ENCODE data around the gene DSCAM. TPM values are rescaled to one million over a fixed set of nuclear protein-coding genes. Genes with fewer than 3 reads are reported as not detected.

The DSCAM gene
- total RNA-seq, 1 experiment from 2014 or later = not detected

DNA sequence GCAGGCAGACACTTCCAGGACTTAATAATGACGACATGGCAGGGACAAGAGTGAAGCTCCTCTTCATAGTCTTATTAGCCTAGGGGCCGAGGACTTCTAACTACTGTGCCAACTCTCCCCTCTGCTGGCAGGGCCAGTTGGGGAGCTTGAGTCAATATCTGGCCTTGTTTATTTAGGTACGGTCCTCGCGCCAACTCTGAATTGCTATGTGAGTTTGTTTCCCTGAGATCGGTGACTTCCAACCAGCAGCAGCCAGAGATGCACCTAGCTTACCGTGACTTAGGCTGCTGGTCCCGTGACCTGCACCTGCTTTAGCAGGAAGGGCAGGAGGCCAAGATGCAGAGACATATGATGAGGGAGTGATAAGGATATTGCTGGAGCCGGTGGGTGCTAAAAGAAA lies 528.6 kb downstream of the DSCAM start:
- H3K9me3 ChIP-seq (ENCODE audit: control insufficient read depth in 1 of 2, insufficient read depth in 1 of 2, low read depth in 1 of 2, low read length in 2 of 2) = peaks cover 7 to 28% of the 10 kb centered on the region in 2 experiments; a peak in 2 of 4 replicates
- no peaks in the 10 kb centered on the region for H3K27me3 ChIP-seq (ENCODE audit: insufficient read depth, low read length)
- H3K79me2 ChIP-seq (ENCODE audit: insufficient read depth, low read length) = no peaks in the 10 kb centered on the region
- H3K9ac ChIP-seq (ENCODE audit: low read length) = no peak overlapping the region
- ChIA-PET CTCF (no interaction called here), POLR2A (no interaction called here), RAD21 (ENCODE audit: low non-redundant PET in 1 of 2, low total read pairs in 2 of 2, uncharacterized antibody in 2 of 2, unreplicated experiment in 2 of 2) (no interaction called here)
- no TSS peak for BruUV-seq (replicated peaks)
- TF ChIP-seq EGR1 (IDR thresholded peaks at IDR 0.05; ENCODE audit: low read depth) = no peak
- TF ChIP-seq SP1 (IDR thresholded peaks at IDR 0.05; ENCODE audit: low read depth) = no peak
- TF ChIP-seq SIN3A (IDR thresholded peaks at IDR 0.05; ENCODE audit: low read depth) = no peak
- TF ChIP-seq ZNF274 (IDR thresholded peaks at IDR 0.05; ENCODE audit: low read depth, low read length) = no peak
- TF ChIP-seq, protein P1, sequence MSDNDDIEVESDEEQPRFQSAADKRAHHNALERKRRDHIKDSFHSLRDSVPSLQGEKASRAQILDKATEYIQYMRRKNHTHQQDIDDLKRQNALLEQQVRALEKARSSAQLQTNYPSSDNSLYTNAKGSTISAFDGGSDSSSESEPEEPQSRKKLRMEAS (IDR thresholded peaks at IDR 0.05) = no peak
- H3K36me3 ChIP-seq (ENCODE audit: control insufficient read depth in 1 of 2, insufficient read depth in 2 of 2, low read length in 2 of 2) = no peaks in the 10 kb centered on the region
- no peaks in the 10 kb centered on the region for H4K20me1 ChIP-seq (ENCODE audit: insufficient read depth)
- no peak for DNase-seq (ENCODE audit: low read depth, low spot score)
- no peak overlapping the region for H3K4me3 ChIP-seq (replicated peaks in 1 of 2; ENCODE audit: low read depth in 1 of 2, low read length in 2 of 2)
- H3K9me2 ChIP-seq (ENCODE audit: insufficient read depth) = no peaks in the 10 kb centered on the region
- no peaks in the 10 kb centered on the region for H3K4me1 ChIP-seq (ENCODE audit: control insufficient read depth in 1 of 2, insufficient read depth in 2 of 2, low read length in 2 of 2)
- no peak for ATAC-seq
- H3K4me2 ChIP-seq (ENCODE audit: low read length) = no peak overlapping the region
- intact Hi-C loops (cut with micrococcal nuclease) = no loop called here
- H3K27ac ChIP-seq (ENCODE audit: low read depth, low read length) = no peak overlapping the region
- no peak overlapping the region for H2AFZ ChIP-seq (ENCODE audit: low read depth, low read length, poor library complexity, severe bottlenecking)

DNA sequence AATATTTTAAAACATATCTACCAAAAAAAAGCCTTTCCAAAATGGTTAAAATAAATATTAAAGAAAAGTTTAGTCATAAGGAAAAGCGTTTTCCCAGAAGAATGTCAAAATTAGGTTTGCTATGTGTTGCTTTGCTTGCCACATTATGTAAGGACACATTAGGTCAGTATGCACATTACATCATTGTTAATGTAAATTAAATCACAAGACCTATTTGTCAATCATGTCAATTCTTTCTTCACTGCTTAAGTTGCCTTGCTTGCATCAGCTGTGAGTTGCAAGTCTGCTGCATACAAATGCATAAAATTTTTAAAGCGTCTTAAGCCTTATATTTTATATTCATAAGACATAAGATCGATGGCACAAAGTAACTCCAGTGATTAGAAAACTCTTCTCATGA lies 530.9 kb downstream of the DSCAM start:
- Histone ChIP-seq H3K36me3 (ENCODE audit: control insufficient read depth in 1 of 2, insufficient read depth in 2 of 2, low read length in 2 of 2) (no peaks in the 10 kb centered on the region), H2AFZ (ENCODE audit: low read depth, low read length, poor library complexity, severe bottlenecking) (no peak overlapping the region), H3K4me3 (replicated peaks in 1 of 2; ENCODE audit: low read depth in 1 of 2, low read length in 2 of 2) (no peak overlapping the region), H3K4me2 (ENCODE audit: low read length) (no peak overlapping the region), H3K4me1 (ENCODE audit: control insufficient read depth in 1 of 2, insufficient read depth in 2 of 2, low read length in 2 of 2) (no peaks in the 10 kb centered on the region), H3K27me3 (ENCODE audit: insufficient read depth, low read length) (no peaks in the 10 kb centered on the region), H3K9ac (ENCODE audit: low read length) (no peak overlapping the region), H4K20me1 (ENCODE audit: insufficient read depth) (no peaks in the 10 kb centered on the region), H3K27ac (ENCODE audit: low read depth, low read length) (no peak overlapping the region), H3K9me3 (ENCODE audit: control insufficient read depth in 1 of 2, insufficient read depth in 1 of 2, low read depth in 1 of 2, low read length in 2 of 2) (peaks cover 3 to 18% of the 10 kb centered on the region in 2 experiments; a peak in 2 of 4 replicates), H3K9me2 (ENCODE audit: insufficient read depth) (no peaks in the 10 kb centered on the region), H3K79me2 (ENCODE audit: insufficient read depth, low read length) (no peaks in the 10 kb centered on the region)
- CTCF ChIA-PET = no interaction called here
- ATAC-seq (no peak), DNase-seq (ENCODE audit: low read depth, low spot score) (no peak)
- RAD21 ChIA-PET (ENCODE audit: low non-redundant PET in 1 of 2, low total read pairs in 2 of 2, uncharacterized antibody in 2 of 2, unreplicated experiment in 2 of 2) = no interaction called here
- intact Hi-C loops (cut with micrococcal nuclease) = no loop called here
- no TSS peak for BruUV-seq (replicated peaks)
- POLR2A ChIA-PET = no interaction called here
- TF ChIP-seq TCF7L2 (IDR thresholded peaks at IDR 0.05; ENCODE audit: borderline replicate concordance, extremely low read depth, insufficient read depth, insufficient read length) = no peak
- no peak for TF ChIP-seq POLR2AphosphoS5 (IDR thresholded peaks at IDR 0.05; ENCODE audit: low read depth, low read length)
- no peak for TF ChIP-seq SRF (IDR thresholded peaks at IDR 0.05; ENCODE audit: low read depth)
- no peak for TF ChIP-seq ZNF274 (IDR thresholded peaks at IDR 0.05; ENCODE audit: low read depth, low read length)
- no peak for TF ChIP-seq EZH2phosphoT487 (IDR thresholded peaks at IDR 0.05; ENCODE audit: borderline replicate concordance)
- TF ChIP-seq, protein P2, sequence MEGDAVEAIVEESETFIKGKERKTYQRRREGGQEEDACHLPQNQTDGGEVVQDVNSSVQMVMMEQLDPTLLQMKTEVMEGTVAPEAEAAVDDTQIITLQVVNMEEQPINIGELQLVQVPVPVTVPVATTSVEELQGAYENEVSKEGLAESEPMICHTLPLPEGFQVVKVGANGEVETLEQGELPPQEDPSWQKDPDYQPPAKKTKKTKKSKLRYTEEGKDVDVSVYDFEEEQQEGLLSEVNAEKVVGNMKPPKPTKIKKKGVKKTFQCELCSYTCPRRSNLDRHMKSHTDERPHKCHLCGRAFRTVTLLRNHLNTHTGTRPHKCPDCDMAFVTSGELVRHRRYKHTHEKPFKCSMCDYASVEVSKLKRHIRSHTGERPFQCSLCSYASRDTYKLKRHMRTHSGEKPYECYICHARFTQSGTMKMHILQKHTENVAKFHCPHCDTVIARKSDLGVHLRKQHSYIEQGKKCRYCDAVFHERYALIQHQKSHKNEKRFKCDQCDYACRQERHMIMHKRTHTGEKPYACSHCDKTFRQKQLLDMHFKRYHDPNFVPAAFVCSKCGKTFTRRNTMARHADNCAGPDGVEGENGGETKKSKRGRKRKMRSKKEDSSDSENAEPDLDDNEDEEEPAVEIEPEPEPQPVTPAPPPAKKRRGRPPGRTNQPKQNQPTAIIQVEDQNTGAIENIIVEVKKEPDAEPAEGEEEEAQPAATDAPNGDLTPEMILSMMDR (IDR thresholded peaks at IDR 0.05 in 2 of 3, conservative IDR thresholded peaks at IDR 0.05 in 1 of 3; ENCODE audit: borderline replicate concordance in 1 of 3, insufficient read depth in 1 of 3, low read depth in 2 of 3, low read length in 2 of 3) = no peak
- no peak for TF ChIP-seq JUND (IDR thresholded peaks at IDR 0.05)
- no peak for TF ChIP-seq RAD21 (IDR thresholded peaks at IDR 0.05; ENCODE audit: low read depth)
- TF ChIP-seq ZFX (IDR thresholded peaks at IDR 0.05) = no peak
- TF ChIP-seq POLR2A (IDR thresholded peaks at IDR 0.05; ENCODE audit: borderline replicate concordance, extremely low read depth, insufficient read depth, insufficient read length) = no peak
- TF ChIP-seq FOSL1 (IDR thresholded peaks at IDR 0.05; ENCODE audit: low read depth) = no peak
- TF ChIP-seq, protein P3, sequence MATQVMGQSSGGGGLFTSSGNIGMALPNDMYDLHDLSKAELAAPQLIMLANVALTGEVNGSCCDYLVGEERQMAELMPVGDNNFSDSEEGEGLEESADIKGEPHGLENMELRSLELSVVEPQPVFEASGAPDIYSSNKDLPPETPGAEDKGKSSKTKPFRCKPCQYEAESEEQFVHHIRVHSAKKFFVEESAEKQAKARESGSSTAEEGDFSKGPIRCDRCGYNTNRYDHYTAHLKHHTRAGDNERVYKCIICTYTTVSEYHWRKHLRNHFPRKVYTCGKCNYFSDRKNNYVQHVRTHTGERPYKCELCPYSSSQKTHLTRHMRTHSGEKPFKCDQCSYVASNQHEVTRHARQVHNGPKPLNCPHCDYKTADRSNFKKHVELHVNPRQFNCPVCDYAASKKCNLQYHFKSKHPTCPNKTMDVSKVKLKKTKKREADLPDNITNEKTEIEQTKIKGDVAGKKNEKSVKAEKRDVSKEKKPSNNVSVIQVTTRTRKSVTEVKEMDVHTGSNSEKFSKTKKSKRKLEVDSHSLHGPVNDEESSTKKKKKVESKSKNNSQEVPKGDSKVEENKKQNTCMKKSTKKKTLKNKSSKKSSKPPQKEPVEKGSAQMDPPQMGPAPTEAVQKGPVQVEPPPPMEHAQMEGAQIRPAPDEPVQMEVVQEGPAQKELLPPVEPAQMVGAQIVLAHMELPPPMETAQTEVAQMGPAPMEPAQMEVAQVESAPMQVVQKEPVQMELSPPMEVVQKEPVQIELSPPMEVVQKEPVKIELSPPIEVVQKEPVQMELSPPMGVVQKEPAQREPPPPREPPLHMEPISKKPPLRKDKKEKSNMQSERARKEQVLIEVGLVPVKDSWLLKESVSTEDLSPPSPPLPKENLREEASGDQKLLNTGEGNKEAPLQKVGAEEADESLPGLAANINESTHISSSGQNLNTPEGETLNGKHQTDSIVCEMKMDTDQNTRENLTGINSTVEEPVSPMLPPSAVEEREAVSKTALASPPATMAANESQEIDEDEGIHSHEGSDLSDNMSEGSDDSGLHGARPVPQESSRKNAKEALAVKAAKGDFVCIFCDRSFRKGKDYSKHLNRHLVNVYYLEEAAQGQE (IDR thresholded peaks at IDR 0.05; ENCODE audit: low read depth) = no peak
- no peak for TF ChIP-seq ELF1 (IDR thresholded peaks at IDR 0.05; ENCODE audit: borderline replicate concordance, low read depth)
- no peak for TF ChIP-seq SIN3A (IDR thresholded peaks at IDR 0.05; ENCODE audit: low read depth)
- no peak for TF ChIP-seq CBX3 (IDR thresholded peaks at IDR 0.05; ENCODE audit: low read depth)
- TF ChIP-seq CEBPB (IDR thresholded peaks at IDR 0.05; ENCODE audit: low read depth) = no peak

Data from HCT116 (cell line).